Activated CD8-positive, alpha-beta memory T cell treated with anti-CD3 and anti-CD28 coated beads, Interleukin-2, amount 50 U/mL, for 1 hour (primary cell): ENCODE measurements around the gene ABLIM1.

Experiments used
- DNase-seq: peaks from one replicate; pipeline ENCODE4 v3.0.0-alpha.2; 2020; ENCODE audit errors: extremely low read depth

The ABLIM1 gene

GRCh38 chr10:114392112-114392835 is 265.8 kb downstream of the ABLIM1 start:
- DNase-seq, result no peak

GRCh38 chr10:114391599-114391998 is 266.5 kb downstream of the ABLIM1 start:
- DNase-seq, result no peak

GRCh38 chr10:114389426-114389825 is 268.6 kb downstream of the ABLIM1 start:
- no peak for DNase-seq

- DNase-seq, result no peak
Measured at GRCh38 chr10:114388275-114388674, 269.8 kb downstream of the ABLIM1 start.

GRCh38 chr10:114387784-114388183 is 270.3 kb downstream of the ABLIM1 start:
- DNase-seq, result no peak

GRCh38 chr10:114386452-114386851 is 271.6 kb downstream of the ABLIM1 start:
- no peak for DNase-seq

- DNase-seq, result no peak
Measured at GRCh38 chr10:114385557-114385956, 272.5 kb downstream of the ABLIM1 start.

GRCh38 chr10:114384601-114385000 is 273.5 kb downstream of the ABLIM1 start:
- DNase-seq, result no peak

- DNase-seq, result no peak
Measured at GRCh38 chr10:114384181-114384580, 273.9 kb downstream of the ABLIM1 start.
